ENCODE measurements around the gene TPCN2. TPM values are rescaled to one million over a fixed set of nuclear protein-coding genes. Genes with fewer than 3 reads are reported as not detected.

Gene TPCN2
- total RNA-seq, 4 donors from 2014 or later = 5.6 to 54.6 (median 17.7) TPM

DNA sequence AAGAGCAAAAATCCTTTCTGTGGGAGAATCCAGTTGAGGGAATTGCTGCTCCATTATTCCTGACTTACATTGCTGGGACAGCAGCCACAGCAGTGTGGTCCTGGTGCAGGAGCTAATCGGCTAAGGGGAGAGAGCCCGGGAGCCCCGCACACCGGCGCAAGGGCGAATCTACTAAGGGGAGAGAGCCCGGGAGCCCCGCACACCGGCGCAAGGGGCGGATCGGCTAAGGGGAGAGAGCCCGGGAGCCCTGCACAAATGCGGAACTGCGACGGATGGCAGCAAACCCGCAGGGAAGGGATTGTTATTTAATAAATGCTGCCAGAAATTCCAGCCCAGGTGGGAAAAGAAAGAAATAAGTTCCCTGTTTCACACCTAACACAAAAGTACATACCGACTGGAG is 43.5 kb downstream of the TPCN2 start:
- Histone ChIP-seq H3K36me3 (no peaks in the 10 kb centered on the region), H3K4me1 (no peaks in the 10 kb centered on the region), H3K4me3 (no peak overlapping the region), H3K9me3 (no peaks in the 10 kb centered on the region), H3K27ac (no peak overlapping the region), H3K27me3 (no peaks in the 10 kb centered on the region)
- TF ChIP-seq, protein P1, sequence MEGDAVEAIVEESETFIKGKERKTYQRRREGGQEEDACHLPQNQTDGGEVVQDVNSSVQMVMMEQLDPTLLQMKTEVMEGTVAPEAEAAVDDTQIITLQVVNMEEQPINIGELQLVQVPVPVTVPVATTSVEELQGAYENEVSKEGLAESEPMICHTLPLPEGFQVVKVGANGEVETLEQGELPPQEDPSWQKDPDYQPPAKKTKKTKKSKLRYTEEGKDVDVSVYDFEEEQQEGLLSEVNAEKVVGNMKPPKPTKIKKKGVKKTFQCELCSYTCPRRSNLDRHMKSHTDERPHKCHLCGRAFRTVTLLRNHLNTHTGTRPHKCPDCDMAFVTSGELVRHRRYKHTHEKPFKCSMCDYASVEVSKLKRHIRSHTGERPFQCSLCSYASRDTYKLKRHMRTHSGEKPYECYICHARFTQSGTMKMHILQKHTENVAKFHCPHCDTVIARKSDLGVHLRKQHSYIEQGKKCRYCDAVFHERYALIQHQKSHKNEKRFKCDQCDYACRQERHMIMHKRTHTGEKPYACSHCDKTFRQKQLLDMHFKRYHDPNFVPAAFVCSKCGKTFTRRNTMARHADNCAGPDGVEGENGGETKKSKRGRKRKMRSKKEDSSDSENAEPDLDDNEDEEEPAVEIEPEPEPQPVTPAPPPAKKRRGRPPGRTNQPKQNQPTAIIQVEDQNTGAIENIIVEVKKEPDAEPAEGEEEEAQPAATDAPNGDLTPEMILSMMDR (IDR thresholded peaks at IDR 0.05) = no peak
- no peak for DNase-seq
- intact Hi-C loops (cut with DNase I; ENCODE audit: low total_unique reads) = no loop called here

DNA sequence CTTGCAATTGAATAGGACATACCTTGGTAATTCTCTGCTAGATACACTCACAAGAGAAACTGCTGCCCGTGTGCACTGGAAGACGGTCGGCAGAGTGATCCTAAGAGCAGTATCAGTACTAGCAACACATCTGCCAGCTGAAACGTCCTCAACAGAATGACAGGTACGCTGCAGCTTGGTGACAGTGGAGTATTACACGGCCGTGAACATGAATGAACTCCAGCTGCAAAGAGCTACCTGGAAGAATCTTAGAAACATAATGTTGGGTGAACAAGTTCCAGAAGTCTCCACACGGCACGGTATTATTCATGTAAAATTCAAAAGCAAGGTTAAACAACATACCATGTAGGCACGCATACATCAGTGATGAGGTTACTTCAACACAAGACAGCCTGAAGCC is 44.4 kb downstream of the TPCN2 start:
- intact Hi-C loops (cut with DNase I; ENCODE audit: low total_unique reads) = no loop called here
- no peaks in the 10 kb centered on the region for H3K4me1 ChIP-seq
- no peak for DNase-seq
- no peaks in the 10 kb centered on the region for H3K36me3 ChIP-seq
- TF ChIP-seq, protein P1 (IDR thresholded peaks at IDR 0.05) = no peak
- no peak for TF ChIP-seq POLR2A (IDR thresholded peaks at IDR 0.05)
- H3K27me3 ChIP-seq = no peaks in the 10 kb centered on the region
- H3K9me3 ChIP-seq = no peaks in the 10 kb centered on the region
- H3K4me3 ChIP-seq = no peak overlapping the region
- no peak overlapping the region for H3K27ac ChIP-seq

DNA sequence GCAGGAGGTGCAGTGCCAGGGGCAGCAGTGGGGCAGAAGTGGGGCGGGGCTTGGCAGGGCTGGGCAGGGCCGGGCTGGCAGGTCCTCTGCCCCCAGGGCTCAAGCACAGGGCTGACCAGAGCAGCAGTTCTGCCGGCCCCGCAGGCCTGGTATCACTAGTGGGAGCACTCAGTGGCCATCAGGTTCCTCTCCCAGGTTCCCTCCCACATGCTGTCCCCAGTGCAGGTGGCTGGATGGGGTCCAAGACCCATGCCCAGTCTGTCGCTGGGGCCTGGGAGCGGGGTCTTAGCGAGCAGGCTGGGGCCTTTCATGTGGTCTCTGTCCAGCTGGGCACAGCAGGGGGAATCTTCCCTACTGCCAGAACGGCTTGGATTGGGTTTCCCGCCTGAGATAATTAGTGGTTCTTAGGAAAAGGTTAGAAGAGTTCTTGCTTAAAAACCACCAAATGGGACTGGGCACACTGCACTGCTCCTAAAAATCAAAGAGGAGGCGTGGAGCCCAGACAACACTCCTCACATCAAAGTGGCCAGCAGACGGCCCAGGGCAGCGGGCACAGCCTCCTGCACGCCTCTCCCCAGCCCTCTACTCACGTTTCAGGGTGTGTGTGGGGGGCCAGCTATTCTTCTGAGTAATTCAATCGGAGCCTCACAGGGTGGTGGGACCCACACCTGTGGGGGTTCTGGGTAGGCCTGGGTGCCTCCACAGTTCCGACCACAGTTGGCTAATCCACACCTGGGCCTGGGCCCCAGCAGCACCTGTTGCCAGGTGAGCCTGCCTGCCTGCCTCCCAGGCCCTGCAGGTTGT is 45.6 kb downstream of the TPCN2 start:
- no peaks in the 10 kb centered on the region for H3K4me1 ChIP-seq
- no peak for TF ChIP-seq POLR2A (IDR thresholded peaks at IDR 0.05)
- TF ChIP-seq, protein P1 (IDR thresholded peaks at IDR 0.05) = no peak
- no peaks in the 10 kb centered on the region for H3K9me3 ChIP-seq
- no peak overlapping the region for H3K27ac ChIP-seq
- H3K36me3 ChIP-seq = no peaks in the 10 kb centered on the region
- H3K27me3 ChIP-seq = no peaks in the 10 kb centered on the region
- intact Hi-C loops (cut with DNase I; ENCODE audit: low total_unique reads) = no loop called here
- H3K4me3 ChIP-seq = no peak overlapping the region
- DNase-seq = no peak

DNA sequence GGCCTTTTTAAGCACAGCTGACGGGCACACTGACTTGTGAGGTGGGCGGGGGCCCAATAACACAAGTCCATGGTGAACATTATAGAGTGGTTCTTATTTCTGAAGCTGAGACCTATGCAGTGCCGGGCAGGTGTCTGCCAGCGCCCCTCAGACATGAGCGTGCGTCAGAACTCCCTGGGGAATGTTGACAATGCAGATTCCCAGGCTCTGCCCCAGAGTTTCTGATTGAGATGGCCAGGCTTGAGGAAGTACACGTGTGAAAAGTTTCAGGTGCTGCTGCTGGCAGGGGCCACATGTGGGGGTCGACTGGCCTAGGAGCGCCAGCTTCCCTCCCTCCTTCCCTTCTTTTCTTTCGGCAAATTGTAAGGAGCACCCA is 46.2 kb downstream of the TPCN2 start:
- Histone ChIP-seq H3K36me3 (no peaks in the 10 kb centered on the region), H3K9me3 (no peaks in the 10 kb centered on the region), H3K4me1 (no peaks in the 10 kb centered on the region), H3K4me3 (no peak overlapping the region), H3K27me3 (no peaks in the 10 kb centered on the region), H3K27ac (no peak overlapping the region)
- DNase-seq = no peak
- no peak for TF ChIP-seq POLR2A (IDR thresholded peaks at IDR 0.05)
- TF ChIP-seq, protein P1 (IDR thresholded peaks at IDR 0.05) = no peak
- intact Hi-C loops (cut with DNase I; ENCODE audit: low total_unique reads) = no loop called here

DNA sequence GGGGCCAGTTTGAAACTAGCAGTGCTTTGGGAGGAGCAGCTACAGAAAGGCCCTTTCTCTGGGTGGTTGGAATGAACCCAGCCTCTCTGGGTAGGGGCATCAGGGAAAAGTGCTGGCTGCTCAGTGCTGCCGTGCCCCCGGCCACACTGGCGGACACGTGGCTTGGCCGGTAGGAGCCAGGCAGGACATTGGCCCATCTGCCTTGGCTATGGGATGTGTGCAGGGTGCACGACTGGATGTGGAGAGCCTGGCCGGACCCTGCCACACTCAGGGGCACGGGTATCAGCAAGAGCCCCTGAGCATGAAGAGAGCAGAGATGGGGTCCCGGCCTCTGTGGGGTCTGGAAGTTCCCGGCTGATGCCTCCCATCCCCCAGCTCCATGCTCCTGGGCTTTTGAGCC is 46.6 kb downstream of the TPCN2 start:
- Histone ChIP-seq H3K27me3 (no peaks in the 10 kb centered on the region), H3K4me3 (no peak overlapping the region), H3K9me3 (no peaks in the 10 kb centered on the region), H3K27ac (no peak overlapping the region), H3K36me3 (no peaks in the 10 kb centered on the region), H3K4me1 (no peaks in the 10 kb centered on the region)
- no peak for DNase-seq
- no peak for TF ChIP-seq POLR2A (IDR thresholded peaks at IDR 0.05)
- TF ChIP-seq, protein P1 (IDR thresholded peaks at IDR 0.05) = no peak
- intact Hi-C loops (cut with DNase I; ENCODE audit: low total_unique reads) = no loop called here
